GM21390 (cell line): Measurements from ENCODE around the gene TENM3.
"Not testable (repeated sequence)": the region's sequence is repeated elsewhere in the genome, so short reads cannot be mapped to it uniquely, and the experiment has no call there.

ENCODE experiments used
- ATAC-seq: cut with Tn5 transposase; IDR thresholded peaks from one replicate; pipeline ENCODE4 v1.9.1; 2021; ENCODE audit not compliant: unreplicated experiment

Gene TENM3

DNA sequence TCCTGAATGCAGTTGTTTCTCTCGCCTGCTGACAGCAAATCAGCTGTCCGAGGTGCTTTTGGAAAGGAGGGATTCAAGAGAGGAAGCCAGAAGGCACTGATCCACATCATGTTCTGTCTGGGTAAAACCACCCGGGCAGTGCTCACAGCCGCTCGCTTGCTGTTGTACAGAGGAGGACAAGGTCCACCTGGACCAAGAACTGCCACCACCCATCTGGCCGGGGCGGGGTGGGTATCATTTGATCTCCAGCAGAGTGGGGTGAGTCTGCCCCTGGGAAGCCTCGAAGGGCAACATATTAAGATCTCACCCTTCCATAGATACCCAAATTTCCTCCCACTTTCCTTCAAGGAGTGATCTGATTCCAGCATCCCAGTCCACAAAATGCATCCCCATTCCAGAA is 560.9 kb downstream of the TENM3 start:
- no peak for ATAC-seq

DNA sequence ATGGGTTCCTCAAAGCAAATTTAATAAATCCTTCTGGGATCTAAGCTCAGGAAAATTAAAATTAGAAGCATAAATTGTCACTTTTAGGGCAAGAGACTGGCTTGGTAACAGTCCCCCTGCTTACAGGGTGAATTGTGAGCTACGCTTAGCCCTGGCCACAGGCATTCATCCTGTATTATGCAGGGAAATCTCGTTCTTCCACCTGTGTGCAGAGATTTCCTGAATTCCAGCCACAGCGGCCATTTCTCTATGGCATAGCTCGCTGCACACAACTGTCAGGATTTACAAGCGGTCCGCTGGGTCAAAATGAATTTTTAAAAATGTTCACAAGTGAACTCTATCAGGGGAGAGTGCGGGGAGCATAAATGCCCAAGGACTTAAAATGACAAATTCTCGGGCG is 562.1 kb downstream of the TENM3 start:
- ATAC-seq, result no peak

DNA sequence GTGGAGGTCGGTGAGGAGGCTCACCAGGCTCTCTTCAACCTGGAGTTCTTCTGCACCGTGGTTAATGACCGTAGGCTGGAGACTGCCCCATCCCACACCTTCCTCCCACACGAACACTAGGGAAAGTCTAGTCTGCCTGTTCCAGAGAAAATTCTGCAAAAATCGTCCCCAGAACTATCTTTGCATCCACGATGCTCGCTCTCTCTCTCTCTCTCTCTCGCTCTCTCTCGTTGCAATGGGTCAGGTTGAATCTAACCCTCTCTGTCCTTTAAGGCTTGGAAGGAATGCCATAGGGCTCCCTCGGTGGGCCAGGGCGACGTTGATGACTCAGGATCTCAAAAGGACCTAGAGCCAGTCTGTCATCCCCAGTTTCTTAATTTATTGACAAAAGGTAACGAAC is 562.5 kb downstream of the TENM3 start:
- ATAC-seq, result no peak

DNA sequence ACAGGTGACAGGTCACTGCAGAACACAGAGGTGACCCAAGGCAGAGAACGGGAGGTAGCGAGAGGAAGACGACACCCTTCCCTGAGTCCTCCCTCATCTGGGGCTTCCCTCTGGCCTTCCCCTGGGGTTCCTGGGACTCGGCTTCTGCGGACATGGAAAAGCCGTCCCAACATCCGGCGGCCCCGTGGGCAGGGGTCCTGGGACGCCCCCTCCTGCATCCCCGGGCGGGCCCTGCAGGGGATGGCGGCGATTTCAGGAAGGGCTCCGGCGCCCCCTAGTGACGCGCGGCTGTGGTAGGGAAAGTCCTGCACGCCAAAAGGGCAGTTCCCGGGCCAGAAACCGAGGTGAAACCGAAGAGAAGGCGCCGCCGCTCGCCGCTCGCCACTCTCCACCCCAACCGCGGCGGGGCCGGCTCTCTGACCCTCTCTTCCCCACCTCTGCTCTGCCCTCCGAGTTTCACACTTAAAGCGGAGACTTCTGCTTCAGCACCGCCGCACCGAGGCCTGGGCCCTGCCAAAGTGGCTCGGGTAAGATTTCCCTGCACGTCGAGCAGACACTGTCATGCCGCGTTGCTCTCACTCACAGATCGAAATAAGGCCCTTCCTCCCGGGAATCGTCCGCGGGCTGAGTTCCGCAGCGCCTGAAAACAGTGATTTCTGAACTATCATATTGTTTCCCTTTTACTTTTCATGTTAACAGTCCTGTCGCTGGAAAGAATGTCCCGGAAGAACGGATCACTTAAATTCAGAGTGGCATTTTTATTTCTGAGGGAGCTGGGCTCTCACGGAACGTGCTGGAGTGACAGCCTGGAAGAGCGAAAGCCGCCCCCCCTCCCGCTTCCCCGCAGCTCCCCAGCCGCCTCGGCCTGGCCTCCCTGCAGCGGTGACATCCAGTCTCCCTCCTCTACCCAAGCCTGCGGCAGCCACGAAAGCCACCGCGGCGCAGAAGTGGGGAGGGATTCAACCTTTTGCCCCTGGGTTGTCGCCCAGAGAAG is 563.4 kb downstream of the TENM3 start:
- peak; percentile 62 for ATAC-seq

DNA sequence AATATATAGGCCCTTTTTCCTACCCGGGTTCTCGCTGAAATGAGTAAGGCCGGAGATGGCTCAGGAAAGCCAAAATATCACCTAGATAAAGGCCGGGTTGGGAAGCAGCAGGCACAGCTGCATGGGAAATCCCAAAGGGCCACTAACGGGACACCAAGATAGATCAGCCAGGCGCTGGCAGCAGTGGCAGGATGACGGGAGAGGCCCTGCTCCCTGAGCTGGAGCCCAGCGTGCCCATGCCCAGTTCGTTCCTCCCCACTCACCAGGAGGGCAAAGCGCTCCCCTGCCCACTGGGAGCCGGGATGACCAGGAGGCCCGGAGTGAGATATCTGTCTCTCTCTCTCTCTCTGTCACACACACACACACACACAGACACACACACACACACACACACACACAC is 564.1 kb downstream of the TENM3 start:
- no peak for ATAC-seq

DNA sequence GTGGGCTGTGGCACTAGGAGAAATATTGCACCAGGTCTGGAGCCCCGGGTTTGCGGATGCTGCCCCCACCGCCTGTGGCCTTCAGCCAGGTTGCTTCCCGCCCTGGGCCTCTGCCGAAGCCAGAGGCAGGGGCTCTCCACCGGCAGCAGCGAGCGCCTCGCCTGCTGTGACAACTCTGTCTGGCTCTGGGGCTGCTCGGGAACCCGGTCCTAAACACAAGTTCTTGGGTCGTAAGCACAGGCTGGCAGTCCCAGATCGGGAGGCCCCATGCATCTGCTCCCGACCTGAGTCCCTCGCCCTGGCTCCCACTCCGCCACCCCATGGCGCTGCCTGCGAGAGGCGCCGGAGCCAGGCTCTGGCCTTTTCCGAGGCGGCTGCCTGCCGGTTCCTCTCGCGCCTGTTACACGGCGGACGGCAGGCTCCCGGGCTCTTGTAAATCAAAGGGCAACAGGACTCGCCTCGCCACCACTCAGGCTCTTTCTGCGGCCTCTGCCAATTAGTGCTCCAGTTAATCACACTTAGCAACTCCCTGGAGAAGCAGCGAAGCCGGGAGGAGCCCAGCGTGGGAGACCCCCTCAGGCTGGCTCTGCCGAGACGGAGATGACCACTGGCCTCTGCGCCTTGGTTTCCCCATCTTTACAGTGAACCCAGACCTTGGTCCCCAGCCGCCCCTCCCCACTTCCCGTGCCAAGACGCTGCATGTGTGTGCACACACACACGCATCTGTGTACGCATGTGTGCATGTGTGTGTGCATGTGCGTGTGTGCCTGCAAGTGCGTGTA is 564.8 kb downstream of the TENM3 start:
- ATAC-seq, result no peak

DNA sequence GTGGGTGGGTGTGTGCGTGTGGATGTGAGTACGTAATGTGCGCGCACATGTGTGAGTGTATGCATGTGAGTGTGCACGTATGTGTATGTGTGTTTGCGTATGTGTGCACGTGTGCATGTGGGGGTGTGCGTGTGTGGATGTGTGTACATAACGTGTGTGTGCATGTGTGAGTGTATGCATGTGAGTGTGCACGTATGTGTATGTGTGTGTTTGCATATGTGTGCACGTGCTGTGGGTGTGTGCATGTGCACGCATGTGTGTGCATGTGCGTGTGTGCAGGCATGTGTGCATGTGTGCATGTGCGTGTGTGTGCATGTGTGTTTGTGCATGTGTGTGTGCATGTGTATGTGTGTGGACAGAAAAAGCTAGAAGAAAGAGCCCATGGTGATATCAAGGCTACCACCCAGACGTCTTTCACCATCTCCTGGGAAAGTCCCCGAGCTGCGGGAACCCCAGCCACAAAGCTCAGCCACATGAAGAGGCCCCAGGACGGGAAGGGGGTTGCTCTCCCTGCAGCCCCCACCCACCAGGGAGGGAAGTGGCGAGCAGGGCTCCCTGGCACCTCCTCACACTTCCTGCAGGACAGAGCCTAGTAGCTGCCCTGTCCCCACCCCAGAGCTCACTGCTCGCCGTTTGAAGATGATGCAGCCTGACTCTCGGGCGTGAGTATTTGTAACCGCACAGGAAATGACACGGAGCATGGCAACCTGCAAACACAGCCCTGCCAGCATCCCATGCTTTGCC is 565.6 kb downstream of the TENM3 start:
- peak; percentile 85 for ATAC-seq

DNA sequence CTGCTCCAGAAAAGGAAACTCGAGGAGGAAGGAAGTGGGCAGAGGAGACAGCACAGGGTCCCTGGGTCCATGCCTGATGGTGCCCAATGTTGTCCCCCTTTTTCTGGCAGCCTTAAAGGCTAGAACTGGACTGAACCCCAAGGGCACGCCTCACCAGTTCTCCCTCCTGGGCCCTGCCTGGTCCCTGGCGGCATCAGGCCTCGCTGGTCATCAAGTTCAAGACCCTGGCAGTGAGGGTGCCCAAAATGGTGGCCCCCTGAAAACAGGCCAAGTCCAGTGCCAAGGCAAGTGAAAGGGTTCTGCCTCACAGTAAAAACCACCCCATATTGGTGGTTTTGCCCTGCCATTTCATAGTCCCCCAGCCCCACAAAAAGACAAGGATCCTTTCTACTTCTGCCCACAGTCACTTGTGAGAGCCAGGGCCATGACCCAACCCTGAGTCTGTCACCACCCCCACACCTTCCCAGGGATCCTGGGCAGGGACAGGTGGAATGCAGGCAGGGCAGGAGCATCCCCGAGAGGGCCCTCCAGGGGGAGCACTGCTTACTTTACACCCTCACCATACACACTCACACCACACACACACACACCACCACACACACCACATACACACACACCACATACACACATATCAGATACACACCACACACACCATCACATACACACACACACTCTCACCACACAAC is 566.4 kb downstream of the TENM3 start:
- ATAC-seq, result peak; percentile 34

DNA sequence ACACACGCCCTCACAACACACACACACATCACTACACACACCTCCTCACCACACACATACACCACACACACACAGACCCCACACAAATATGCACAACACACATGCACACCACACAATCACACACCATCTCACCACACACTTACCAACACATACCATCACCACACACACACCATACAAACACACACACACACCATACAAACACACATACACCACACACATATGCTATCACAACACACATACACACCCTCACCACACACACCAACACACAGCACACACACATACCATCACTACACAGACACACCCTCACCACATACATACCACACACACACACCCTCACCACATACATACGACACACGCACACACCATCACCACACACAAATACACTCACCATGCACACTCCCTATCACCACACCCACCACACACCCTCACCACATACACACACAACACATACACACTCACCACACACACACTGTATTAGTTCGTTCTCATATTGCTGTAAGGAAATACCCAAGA is 567.0 kb downstream of the TENM3 start:
- ATAC-seq, result no peak

DNA sequence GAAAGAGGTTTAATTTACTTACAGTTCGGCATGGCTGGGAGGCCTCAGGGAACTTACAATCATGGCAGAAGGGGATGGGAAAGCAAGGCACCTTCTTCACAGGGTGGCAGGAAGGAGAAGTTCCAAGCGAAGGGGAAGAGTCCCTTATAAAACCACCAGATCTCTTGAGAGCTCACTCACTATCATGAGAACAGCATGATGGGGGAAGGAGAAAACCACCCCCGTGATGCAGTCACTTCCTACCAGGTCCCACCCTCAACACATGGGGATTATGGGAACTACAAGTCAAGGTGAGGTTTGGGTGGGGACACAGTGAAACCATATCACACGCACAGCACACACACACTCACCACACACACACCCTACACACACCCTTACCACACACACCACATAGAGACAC is 569.7 kb downstream of the TENM3 start:
- no peak for ATAC-seq

DNA sequence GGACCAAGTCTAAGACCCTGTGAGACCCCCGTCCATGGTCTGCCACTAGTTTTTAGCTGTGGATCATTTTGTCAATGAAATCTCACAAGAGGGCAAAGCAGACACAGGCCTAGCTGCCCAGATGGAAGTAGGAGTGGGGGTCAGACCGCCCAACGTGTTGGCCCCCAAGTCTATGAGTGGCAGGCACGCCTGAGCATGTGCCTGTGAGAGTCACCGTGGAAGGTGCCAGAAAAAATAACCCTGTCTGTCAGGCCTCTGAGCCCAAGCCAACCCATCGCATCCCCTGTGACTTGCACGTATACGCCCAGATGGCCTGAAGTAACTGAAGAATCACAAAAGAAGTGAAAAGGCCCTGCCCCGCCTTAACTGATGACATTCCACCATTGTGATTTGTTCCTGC is 570.9 kb downstream of the TENM3 start:
- not testable (repeated sequence) for ATAC-seq

DNA sequence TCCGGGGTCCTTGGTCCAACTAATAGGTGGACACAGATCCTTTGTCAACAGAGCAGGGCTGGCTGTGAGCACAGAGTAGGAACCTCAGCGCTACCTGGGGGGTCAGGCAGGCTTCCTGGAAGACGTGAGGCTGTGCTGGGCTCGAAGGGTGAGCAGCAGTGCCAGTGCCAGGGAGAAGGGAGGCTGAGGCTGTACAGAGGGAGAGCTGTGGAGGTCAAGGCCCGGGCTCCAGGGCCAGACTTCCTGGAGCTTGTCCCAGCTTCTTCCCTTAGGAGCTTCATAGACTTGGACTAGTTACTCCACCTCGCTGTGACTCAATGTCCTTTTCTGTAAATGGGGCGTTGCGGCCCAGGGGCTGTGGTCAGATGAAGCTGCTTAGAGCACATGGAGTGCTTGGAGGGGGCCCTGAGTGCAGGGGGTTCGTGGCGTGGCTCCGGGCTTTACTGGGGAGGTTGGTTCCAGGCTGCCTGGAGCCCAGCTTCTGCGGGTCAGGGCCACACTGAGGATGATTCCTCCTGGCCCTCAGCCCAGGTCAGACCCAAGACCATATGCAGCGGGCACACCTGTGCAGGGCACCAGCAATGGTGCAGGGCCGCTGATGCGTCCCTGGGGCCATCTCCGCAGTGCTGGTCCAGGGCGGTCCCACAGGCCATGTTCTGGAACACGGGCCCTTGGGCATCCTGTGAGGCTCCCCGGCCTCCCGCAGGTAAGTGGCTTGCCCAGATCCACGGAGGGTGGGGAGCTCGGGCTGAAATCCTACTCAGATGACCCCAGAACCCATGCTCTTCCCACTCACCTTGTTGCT is 575.9 kb downstream of the TENM3 start:
- no peak for ATAC-seq

DNA sequence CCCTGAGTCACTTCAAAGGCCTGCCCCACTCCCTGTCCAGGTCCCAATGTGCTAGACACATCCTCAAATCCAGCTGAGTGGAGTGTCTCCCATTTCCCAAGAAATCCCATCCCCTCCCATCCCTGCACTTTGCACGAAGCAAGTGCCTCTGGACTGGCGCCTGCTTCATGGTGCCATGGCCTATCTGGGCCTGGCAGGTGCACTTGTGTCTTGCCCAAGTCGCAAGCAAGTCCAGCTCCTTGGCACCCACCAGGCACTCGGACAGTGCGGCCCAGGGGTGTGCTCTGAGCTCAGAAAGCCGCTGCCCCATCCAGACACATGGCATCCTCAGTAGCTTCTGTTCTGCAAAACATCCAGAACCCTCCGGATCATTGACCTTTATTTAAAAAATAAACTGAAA is 576.5 kb downstream of the TENM3 start:
- no peak for ATAC-seq

DNA sequence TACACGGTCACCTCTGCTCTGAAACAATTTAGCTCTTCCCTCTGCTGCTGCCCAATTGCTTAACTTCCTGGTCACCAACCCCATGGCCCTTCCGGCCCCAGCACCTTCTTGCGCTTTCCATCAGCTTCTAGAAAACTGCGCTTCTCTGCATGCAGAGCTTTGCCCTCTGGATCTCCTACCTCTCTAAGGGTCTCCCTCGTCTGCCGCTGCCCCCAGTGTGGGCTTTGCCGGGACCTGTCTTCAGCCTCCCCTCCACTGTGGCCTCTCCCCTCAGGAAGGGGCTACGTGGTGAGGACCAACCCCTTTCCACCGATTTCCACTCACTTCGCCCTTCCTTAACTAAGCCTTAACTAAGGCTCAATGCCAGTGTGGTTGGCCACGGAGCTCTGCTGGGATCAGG is 579.4 kb downstream of the TENM3 start:
- no peak for ATAC-seq

DNA sequence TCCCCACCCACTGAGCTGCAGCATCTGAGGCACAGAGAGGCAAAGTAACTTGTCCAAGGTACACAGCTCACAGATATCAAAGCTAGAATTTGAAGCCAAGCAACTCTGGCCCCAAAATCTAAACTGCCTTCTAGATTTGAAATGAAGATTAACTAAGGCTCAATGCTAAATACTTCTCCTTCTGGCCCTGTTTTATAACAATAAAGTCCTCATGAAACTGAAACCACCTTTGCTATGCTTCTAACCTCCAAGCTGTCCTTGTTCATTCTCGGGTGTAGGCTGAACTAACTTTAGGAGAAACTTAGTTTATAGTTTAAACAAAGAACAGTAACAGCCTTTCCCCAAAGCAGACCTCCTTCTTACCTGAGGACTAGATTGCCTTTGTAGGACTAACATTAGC is 580.4 kb downstream of the TENM3 start:
- peak; percentile 74 for ATAC-seq

DNA sequence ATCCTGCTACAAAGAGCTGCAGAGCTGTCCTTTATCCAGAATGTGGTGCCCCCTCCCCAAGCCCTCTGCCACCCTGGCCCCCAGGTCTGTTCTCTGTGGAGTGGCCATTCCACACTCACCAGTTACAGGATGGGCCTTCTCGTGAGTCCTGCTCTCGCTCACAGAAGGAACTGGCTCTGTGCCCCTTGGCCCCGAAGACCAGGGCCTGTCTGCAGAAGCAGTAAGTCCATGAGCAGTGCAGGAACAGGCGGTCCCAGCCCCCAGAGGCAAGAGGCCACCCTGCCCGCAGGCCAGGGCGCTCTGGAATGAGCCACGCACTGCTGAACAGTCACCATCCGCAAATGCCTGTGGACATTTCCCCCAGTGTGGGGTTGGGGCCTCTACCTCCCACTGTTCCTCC is 581.8 kb downstream of the TENM3 start:
- no peak for ATAC-seq

DNA sequence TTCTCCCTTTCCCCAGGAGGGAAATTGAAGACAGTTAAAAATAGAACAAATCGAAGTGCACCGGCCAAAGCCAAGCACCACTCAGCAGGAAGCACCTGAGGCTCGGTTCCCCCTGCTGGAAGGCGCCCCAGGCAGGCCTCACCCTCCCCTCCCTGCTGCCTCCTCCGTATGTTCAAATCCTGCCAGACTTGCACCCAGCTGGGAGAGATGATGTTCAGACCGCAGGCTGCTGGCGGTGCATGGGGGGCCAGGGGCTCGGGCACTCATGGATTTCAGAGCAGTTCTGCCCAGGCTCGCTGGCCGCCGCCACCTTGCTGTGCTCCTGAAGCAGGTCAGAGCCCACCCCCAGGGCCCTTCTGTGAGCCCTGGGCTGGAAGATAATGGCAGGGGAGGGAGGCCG is 582.6 kb downstream of the TENM3 start:
- no peak for ATAC-seq

DNA sequence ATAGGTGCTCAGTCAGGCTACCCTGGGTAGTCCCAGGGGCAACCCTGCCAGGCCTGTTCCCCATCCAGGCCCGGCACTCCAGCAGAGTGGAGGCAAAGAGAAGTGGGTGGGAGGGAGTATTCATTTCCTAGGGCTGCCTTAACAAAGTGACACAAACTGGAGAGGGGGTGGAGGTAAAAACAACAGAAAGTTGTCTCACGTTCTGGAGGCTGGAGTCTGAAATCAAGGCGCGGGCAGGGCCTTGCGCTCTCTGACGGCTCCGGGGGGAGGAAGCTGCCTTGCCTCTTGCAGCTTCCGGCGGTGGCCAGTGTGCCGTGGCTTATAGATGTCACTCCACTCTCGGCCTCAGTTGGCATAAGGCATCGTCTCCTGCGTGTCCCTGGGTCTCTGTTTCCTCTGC is 583.2 kb downstream of the TENM3 start:
- peak; percentile 47 for ATAC-seq

DNA sequence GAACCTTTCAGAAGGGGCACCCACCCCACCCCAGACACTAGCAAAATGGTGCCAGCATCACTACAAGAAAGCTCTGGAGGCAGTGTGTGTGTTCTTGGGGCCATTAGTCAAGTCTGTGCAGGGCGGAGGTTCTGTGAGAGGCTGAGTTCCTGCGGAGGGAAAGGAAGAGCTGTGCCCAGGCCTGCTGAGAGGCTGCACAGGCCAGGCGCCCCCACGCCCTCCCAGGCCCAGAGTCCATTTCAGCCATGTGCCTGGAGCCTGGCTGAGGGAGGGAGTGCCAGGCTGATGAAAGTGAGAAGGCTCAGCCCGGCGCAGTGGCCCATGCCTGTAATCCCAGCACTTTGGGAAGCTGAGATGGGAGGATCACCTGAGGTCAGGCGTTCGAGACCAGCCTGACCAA is 584.0 kb downstream of the TENM3 start:
- ATAC-seq, result no peak

DNA sequence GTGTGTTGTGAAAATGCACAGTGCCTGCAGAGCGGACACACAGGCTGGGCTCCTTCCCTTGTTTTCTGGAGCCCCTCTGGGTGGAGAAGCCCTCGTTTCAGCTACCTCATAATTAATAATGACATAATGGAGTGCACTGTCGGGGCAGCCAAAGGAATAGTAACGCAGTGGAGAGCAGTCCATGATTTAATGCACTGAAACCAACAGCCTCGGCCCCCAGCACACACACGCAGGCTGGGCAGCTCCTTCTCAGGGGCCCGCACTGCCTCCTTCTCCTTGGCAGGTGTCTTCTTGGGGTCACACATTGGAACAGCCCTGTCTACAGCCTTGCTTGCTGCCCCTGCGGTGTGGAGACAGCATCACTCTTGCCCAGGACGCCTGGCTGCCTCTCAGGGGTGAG is 584.8 kb downstream of the TENM3 start:
- no peak for ATAC-seq
